Activated T-helper 1 cell treated with anti-CD3 and anti-CD28 coated beads, Interleukin-12 subunit alpha, Interleukin-12 subunit beta, Interleukin-2, Interleukin-4 antibody, amounts not matched to agents 30 ng/mL and 10 ng/mL and 1 ng/mL, durations not matched to agents 14 hours and 24 hours and 36 hours (primary cell): ENCODE data around the gene SORBS2. TPM values are rescaled to one million over a fixed set of nuclear protein-coding genes. Genes with fewer than 3 reads are reported as not detected.

Experiments
- DNase-seq: peaks from one replicate; pipeline ENCODE4 v3.0.0; 2021; ENCODE audit warnings: low spot score
- H3K27ac Mint-ChIP-seq: one replicate; pipeline ENCODE4 v1.8.0; 2021; ENCODE audit warnings: mild to moderate bottlenecking, mixed read lengths
- H3K27me3 Mint-ChIP-seq: one replicate; pipeline ENCODE4 v1.8.0; 2022; ENCODE audit warnings: mild to moderate bottlenecking, moderate library complexity, mixed read lengths; ENCODE audit not compliant: insufficient read depth
- H3K36me3 Mint-ChIP-seq: one replicate; pipeline ENCODE4 v1.8.0; 2021; ENCODE audit warnings: low read depth, mixed read lengths
- H3K4me1 Mint-ChIP-seq: one replicate; pipeline ENCODE4 v1.8.0; 2021; ENCODE audit warnings: low read depth, mixed read lengths
- H3K4me3 Mint-ChIP-seq: one replicate; pipeline ENCODE4 v1.8.0; 2021; ENCODE audit warnings: mild to moderate bottlenecking, moderate library complexity, mixed read lengths
- H3K9me3 Mint-ChIP-seq: one replicate; pipeline ENCODE4 v1.8.0; 2021; ENCODE audit warnings: mixed read lengths
- intact Hi-C: fragments of 100-400 bp; cut with micrococcal nuclease; formaldehyde crosslinking; loops from one replicate; pipeline ENCODE4 v1.15.1; 2024
- total RNA-seq: library from RNA; stranded (reverse); gene quantifications from 2 replicates; pipeline ENCODE4 v1.2.3, GENCODE V29; 2022

The SORBS2 gene
- total RNA-seq, 1 donor from 2014 or later = not detected

GRCh38 chr4:185730387-185730786 lies 81.6 kb downstream of the SORBS2 start:
- no peaks in the 10 kb centered on the region for H3K9me3 Mint-ChIP-seq
- no peak for DNase-seq
- H3K4me3 Mint-ChIP-seq = no peak overlapping the region
- intact Hi-C loops = no loop called here
- H3K27me3 Mint-ChIP-seq = peaks cover 5% of the 10 kb centered on the region
- no peaks in the 10 kb centered on the region for H3K36me3 Mint-ChIP-seq
- H3K4me1 Mint-ChIP-seq = no peaks in the 10 kb centered on the region
- no peak overlapping the region for H3K27ac Mint-ChIP-seq

- Mint-ChIP-seq H3K27me3 (no peaks in the 10 kb centered on the region), H3K27ac (no peak overlapping the region), H3K4me3 (no peak overlapping the region), H3K9me3 (no peaks in the 10 kb centered on the region), H3K4me1 (no peaks in the 10 kb centered on the region), H3K36me3 (no peaks in the 10 kb centered on the region)
- no peak for DNase-seq
- intact Hi-C loops = no loop called here
Observed at GRCh38 chr4:185729391-185729804, 82.6 kb downstream of the SORBS2 start.

- intact Hi-C loops = no loop called here
- Mint-ChIP-seq H3K27me3 (no peaks in the 10 kb centered on the region), H3K4me3 (no peak overlapping the region), H3K27ac (no peak overlapping the region), H3K9me3 (no peaks in the 10 kb centered on the region), H3K36me3 (no peaks in the 10 kb centered on the region), H3K4me1 (no peaks in the 10 kb centered on the region)
- DNase-seq = no peak
Observed at GRCh38 chr4:185728893-185729292, 83.1 kb downstream of the SORBS2 start.

DNA sequence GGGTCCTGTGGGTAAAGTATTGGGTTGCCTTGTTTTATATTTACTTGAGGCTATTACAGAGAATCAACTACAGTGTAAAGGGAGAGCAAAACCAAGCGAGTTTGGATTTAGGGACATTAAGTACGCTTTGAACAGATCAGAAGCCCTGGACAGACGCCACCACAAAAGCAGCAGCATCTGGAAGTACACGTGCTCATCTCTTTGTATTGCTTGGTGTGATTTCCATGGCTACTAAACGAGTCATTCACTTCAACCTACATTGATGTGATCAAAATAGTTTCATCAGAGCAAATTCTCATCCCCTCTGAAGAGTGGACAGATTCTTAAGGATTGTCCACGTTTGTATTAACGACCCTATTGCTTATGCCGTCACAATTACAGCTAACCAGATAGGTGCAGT lies 85.1 kb downstream of the SORBS2 start:
- H3K36me3 Mint-ChIP-seq = no peaks in the 10 kb centered on the region
- intact Hi-C loops = no loop called here
- no peak overlapping the region for H3K27ac Mint-ChIP-seq
- H3K9me3 Mint-ChIP-seq = no peaks in the 10 kb centered on the region
- H3K4me3 Mint-ChIP-seq = no peak overlapping the region
- H3K27me3 Mint-ChIP-seq = no peaks in the 10 kb centered on the region
- H3K4me1 Mint-ChIP-seq = no peaks in the 10 kb centered on the region
- no peak for DNase-seq

DNA sequence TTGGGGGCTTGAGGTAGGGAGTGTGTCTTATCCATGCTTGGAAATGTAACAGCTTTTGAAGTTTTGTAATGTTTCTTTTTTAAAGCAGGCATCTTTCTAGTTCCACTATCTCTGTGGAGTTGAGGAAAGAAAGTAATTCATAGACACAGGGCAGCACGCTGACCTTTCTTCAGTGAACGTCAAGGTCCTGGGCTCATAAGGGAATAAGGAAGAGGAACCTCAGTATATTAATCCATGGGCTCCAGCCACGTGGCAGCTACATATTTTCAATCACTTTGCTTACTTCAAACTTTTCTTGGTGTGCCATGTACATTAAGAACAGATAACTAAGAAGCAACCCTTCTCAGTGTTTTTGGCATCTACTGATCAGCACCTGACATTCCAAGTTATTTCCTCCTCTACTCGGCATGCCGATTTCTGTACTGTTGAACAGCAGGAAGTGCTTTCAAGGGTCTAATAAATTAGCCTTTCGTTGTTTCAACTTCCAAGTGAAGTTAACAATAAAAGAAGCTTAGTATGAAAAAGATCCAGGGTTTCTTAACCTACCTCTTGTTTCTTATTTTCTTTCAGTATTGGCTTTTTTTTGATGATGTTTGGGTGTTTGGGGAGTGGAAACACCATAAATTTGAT lies 88.2 kb downstream of the SORBS2 start:
- H3K36me3 Mint-ChIP-seq = no peaks in the 10 kb centered on the region
- no peak overlapping the region for H3K27ac Mint-ChIP-seq
- H3K27me3 Mint-ChIP-seq = no peaks in the 10 kb centered on the region
- H3K9me3 Mint-ChIP-seq = no peaks in the 10 kb centered on the region
- DNase-seq = no peak
- no peak overlapping the region for H3K4me3 Mint-ChIP-seq
- intact Hi-C loops = no loop called here
- H3K4me1 Mint-ChIP-seq = no peaks in the 10 kb centered on the region

DNA sequence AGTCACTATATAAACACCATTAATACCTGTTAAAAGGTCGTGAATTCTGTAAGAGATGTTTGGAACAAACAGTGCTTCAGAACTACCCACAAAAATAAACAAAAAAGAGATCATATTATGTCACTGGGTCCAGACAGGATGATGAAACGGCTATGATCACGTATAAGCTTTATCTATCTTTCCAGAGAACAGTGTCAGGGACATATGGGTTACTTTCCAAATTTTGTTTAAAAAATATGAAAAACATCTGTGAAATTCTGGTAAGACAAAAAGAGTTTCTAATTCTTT lies 90.0 kb downstream of the SORBS2 start:
- DNase-seq = no peak
- Mint-ChIP-seq H3K27me3 (no peaks in the 10 kb centered on the region), H3K9me3 (no peaks in the 10 kb centered on the region), H3K4me1 (no peaks in the 10 kb centered on the region), H3K27ac (no peak overlapping the region), H3K4me3 (no peak overlapping the region), H3K36me3 (no peaks in the 10 kb centered on the region)
- intact Hi-C loops = no loop called here

DNA sequence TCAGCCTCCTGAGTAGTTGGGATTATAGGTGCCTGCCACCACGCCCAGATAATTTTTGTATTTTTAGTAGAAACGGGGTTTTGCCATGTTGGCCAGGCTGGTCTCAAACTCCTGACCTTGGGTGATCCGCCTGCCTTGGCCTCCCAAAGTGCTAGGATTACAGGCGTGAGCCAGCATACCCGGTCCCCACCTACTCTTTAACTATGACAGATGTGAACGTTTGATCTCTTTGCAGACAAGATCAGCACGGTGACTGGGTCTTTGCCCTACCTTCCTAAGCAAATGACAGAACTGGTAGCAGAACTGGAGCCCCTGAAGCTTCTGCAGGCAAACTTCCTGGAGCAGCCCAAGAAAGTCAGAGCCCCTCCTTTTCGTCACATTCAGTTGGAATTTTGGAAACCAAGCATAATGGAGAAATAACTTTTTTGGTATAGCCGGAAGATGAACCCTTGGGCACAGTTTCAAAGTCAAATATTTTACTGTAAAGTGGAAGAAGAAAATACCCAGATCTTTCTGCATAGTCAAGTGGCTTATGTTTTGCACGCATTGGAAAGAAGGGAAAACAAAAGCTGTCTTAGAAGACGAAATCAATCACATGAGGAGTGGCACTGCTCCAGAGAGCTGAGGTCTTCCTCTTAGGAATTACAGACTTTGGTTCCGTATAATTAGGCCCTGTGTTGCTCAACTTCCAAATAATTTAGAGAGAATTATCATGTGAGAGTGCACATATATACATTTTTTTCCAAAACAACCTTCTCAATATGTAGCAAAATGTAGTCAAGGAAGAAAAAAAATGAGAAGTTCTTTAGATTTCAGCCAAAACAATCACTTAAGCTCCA lies 90.6 kb downstream of the SORBS2 start:
- no peaks in the 10 kb centered on the region for H3K9me3 Mint-ChIP-seq
- intact Hi-C loops = no loop called here
- DNase-seq = no peak
- no peaks in the 10 kb centered on the region for H3K36me3 Mint-ChIP-seq
- no peaks in the 10 kb centered on the region for H3K4me1 Mint-ChIP-seq
- no peak overlapping the region for H3K27ac Mint-ChIP-seq
- H3K27me3 Mint-ChIP-seq = no peaks in the 10 kb centered on the region
- H3K4me3 Mint-ChIP-seq = no peak overlapping the region

GRCh38 chr4:185719500-185719858 lies 92.5 kb downstream of the SORBS2 start:
- no peaks in the 10 kb centered on the region for H3K36me3 Mint-ChIP-seq
- H3K27ac Mint-ChIP-seq = no peak overlapping the region
- no peaks in the 10 kb centered on the region for H3K9me3 Mint-ChIP-seq
- no peaks in the 10 kb centered on the region for H3K4me1 Mint-ChIP-seq
- no peaks in the 10 kb centered on the region for H3K27me3 Mint-ChIP-seq
- intact Hi-C loops = no loop called here
- no peak overlapping the region for H3K4me3 Mint-ChIP-seq
- DNase-seq = no peak

- intact Hi-C loops = no loop called here
- no peaks in the 10 kb centered on the region for H3K27me3 Mint-ChIP-seq
- no peaks in the 10 kb centered on the region for H3K4me1 Mint-ChIP-seq
- no peaks in the 10 kb centered on the region for H3K9me3 Mint-ChIP-seq
- H3K36me3 Mint-ChIP-seq = no peaks in the 10 kb centered on the region
- DNase-seq = no peak
- H3K27ac Mint-ChIP-seq = no peak overlapping the region
- no peak overlapping the region for H3K4me3 Mint-ChIP-seq
Observed at GRCh38 chr4:185718578-185719499, 93.2 kb downstream of the SORBS2 start.

- no peak for DNase-seq
- H3K4me1 Mint-ChIP-seq = no peaks in the 10 kb centered on the region
- no peak overlapping the region for H3K27ac Mint-ChIP-seq
- no peaks in the 10 kb centered on the region for H3K9me3 Mint-ChIP-seq
- H3K4me3 Mint-ChIP-seq = no peak overlapping the region
- no peaks in the 10 kb centered on the region for H3K36me3 Mint-ChIP-seq
- intact Hi-C loops = no loop called here
- no peaks in the 10 kb centered on the region for H3K27me3 Mint-ChIP-seq
Observed at GRCh38 chr4:185717377-185717741, 94.6 kb downstream of the SORBS2 start.

GRCh38 chr4:185716577-185717376 lies 95.2 kb downstream of the SORBS2 start:
- intact Hi-C loops = no loop called here
- Mint-ChIP-seq H3K27me3 (no peaks in the 10 kb centered on the region), H3K27ac (no peak overlapping the region), H3K4me3 (no peak overlapping the region), H3K36me3 (no peaks in the 10 kb centered on the region), H3K9me3 (no peaks in the 10 kb centered on the region), H3K4me1 (no peaks in the 10 kb centered on the region)
- DNase-seq = no peak

- H3K27me3 Mint-ChIP-seq = no peaks in the 10 kb centered on the region
- no peaks in the 10 kb centered on the region for H3K4me1 Mint-ChIP-seq
- H3K27ac Mint-ChIP-seq = no peak overlapping the region
- no peak for DNase-seq
- H3K4me3 Mint-ChIP-seq = no peak overlapping the region
- no peaks in the 10 kb centered on the region for H3K9me3 Mint-ChIP-seq
- intact Hi-C loops = no loop called here
- no peaks in the 10 kb centered on the region for H3K36me3 Mint-ChIP-seq
Observed at GRCh38 chr4:185716141-185716551, 95.8 kb downstream of the SORBS2 start.
